SK-N-SH treated with all-trans-retinoic acid at 6 μM for 48 hours (cell line): Measurements from ENCODE around the gene RIPOR3.

Experiments
- ZFP30 ChIP-seq: fragments of 450-650 bp; formaldehyde crosslinking; IDR thresholded peaks from 2 replicates; pipeline ENCODE4 v1.5.0; 2022; ENCODE audit warnings: mild to moderate bottlenecking, moderate library complexity
- TF ChIP-seq, protein P1 (sequence below): fragments of 250-450 bp; sonication (Bioruptor Pico); IDR thresholded peaks from 2 replicates; pipeline ENCODE4 v1.8.0; 2020; ENCODE audit warnings: mild to moderate bottlenecking, moderate library complexity, borderline replicate concordance

DNA sequence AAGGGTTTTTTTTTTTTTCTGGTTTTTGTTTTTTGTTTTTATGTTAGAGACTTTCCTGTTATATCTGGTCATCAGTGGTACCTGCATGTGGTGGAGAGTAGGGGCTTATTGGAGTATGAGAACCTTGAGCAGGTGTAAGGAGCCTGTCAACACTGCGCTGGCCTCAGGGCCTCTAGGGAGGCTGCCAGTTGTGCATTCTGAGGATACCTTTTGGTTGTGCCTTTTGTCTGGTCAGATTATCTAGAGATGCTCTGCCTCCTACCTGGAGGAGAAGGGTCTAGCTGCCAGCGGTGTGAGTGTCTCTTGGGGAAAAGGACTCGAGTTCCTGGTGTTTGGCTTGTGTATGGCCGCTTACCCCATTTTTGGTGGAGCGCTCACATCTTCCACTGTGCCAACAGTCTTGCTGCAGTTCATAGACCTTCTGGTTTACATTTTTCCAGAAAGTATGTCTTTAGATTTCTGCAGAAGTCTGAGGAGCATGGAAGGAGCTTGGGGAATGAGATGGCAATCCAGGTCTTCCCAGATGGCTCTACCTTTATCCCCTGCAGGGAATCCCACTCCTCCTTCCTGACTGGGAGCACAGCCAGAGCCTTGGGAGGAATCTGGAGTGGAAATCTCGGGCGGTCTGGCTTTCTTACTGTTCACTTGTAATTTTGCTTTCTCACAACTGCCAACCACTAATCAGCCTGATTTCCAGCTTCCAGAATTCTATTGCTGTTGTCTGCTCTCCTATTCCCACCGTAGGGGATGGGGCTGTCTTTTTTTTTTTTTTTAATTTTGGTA is 131.3 kb downstream of the RIPOR3 start:
- TF ChIP-seq ZFP30 (CRISPR knock-in tag) = no peak
- TF ChIP-seq, protein P1, sequence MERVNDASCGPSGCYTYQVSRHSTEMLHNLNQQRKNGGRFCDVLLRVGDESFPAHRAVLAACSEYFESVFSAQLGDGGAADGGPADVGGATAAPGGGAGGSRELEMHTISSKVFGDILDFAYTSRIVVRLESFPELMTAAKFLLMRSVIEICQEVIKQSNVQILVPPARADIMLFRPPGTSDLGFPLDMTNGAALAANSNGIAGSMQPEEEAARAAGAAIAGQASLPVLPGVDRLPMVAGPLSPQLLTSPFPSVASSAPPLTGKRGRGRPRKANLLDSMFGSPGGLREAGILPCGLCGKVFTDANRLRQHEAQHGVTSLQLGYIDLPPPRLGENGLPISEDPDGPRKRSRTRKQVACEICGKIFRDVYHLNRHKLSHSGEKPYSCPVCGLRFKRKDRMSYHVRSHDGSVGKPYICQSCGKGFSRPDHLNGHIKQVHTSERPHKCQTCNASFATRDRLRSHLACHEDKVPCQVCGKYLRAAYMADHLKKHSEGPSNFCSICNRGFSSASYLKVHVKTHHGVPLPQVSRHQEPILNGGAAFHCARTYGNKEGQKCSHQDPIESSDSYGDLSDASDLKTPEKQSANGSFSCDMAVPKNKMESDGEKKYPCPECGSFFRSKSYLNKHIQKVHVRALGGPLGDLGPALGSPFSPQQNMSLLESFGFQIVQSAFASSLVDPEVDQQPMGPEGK (CRISPR knock-in tag) = no peak
